NOMO-1 (cell line): ENCODE data around the gene UMPS.

Experiments used
- DNase-seq, 2 experiments: peaks; one replicate each; lab custom pipeline; 2025; ENCODE audit not compliant: unreplicated experiment in 2 of 2; lab: John Stamatoyannopoulos, UW

UMPS gene

DNA sequence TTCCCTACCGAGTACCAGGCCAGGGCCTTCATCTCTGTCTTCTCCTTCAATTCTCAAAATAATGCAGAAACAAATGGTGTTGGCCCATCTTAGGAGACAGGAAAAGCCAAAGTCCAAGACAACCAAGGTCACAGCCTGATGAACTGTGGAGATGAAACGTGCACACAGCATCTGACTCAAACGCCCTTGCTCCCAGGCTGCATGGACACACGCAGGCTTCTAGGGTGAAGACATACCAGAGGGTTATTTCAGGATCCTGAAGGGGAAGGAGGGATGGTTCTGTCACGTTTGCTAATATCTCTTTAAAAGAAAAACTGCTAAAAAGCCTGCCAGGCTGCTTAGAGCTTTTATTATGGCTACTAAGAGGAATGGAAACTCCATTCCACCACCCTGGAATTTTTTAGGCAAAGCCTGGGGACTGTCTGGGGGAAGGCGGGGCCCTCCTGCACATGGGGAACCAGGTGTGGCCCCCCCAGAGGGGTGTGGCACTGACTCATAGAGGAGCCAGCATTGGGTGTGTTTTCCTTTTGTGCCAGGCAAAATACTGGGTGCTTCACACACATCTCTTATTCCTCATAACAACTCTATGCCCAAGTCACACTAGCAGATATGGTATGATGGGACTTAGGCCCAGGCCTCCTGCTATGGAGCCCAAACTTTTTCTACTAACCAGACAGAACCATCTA is 62.9 kb downstream of the UMPS start:
- DNase-seq: no peak

DNA sequence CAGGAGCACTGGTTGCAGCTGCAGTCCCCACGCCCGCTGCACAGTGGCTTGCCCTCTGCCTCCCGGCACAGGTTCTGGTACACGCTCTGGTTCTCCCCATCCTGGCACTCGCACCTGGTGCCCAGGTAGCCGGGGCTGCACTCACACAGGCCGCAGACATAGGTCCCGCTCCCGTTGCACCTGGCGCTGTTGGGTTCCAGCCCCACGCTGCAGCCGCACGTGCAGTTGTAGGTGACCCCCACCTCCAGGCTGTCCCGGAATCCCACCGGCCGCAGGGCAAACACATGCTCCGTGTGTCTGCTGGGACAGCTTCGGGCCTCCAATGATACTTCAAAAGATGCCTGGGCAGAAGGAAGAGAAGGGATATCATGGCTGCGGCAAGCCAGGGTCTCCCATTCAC is 66.2 kb downstream of the UMPS start:
- no peak for DNase-seq

DNA sequence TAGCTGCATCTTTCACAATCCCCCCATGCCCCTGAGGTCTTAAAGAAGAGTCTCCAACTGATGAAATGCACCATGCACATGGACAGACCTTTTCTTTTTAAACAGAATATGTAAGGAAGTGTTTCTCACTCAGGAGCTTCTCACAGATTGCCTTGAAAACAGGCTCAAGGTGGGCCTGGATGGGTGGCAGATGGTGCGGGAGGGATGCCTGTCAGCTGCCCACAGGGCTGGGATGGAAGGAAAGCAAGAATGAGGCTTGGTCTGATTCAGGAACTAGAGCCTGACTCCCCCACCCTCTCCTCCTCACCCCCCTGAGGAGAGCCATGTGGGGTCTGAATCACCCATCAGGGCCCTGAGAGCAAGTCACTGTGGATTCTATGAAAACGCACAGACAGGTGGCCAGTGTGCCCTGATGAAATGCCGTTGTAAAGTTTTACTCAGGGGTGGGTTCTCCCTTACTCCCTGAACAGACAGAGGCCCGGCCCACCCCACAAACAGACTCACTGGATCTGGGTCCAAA is 67.2 kb downstream of the UMPS start:
- DNase-seq: no peak
